Nephron progenitor cell (in vitro differentiated cells): ENCODE measurements around the gene UBE2J1.

Source experiments
- DNase-seq: peaks from one replicate; pipeline ENCODE4 v3.0.0; 2021
- H3K27ac Mint-ChIP-seq: 2 replicates; pipeline ENCODE4 v1.8.0; 2021; ENCODE audit warnings: mild to moderate bottlenecking, moderate library complexity, mixed read lengths
- H3K27me3 Mint-ChIP-seq: 2 replicates; pipeline ENCODE4 v1.8.0; 2021; ENCODE audit warnings: mild to moderate bottlenecking, low read depth, mixed read lengths; ENCODE audit not compliant: poor library complexity
- H3K36me3 Mint-ChIP-seq: 2 replicates; pipeline ENCODE4 v1.8.0; 2021; ENCODE audit warnings: low read depth, mixed read lengths
- H3K4me1 Mint-ChIP-seq: 2 replicates; pipeline ENCODE4 v1.8.0; 2021; ENCODE audit warnings: mixed read lengths
- H3K4me3 Mint-ChIP-seq: 2 replicates; pipeline ENCODE4 v1.8.0; 2021; ENCODE audit warnings: mild to moderate bottlenecking, moderate library complexity, mixed read lengths
- H3K9me3 Mint-ChIP-seq: 2 replicates; pipeline ENCODE4 v1.8.0; 2021; ENCODE audit warnings: mild to moderate bottlenecking, moderate library complexity, mixed read lengths
- CTCF ChIP-seq: fragments of 200-600 bp; sonication (generic); IDR thresholded peaks from 2 replicates; pipeline ENCODE4 v1.5.0; 2021; ENCODE audit warnings: antibody characterized with exemption

The UBE2J1 gene

GRCh38 chr6:89371849-89372505, 19.5 kb upstream of the UBE2J1 start:
- DNase-seq, result peak; percentile 83
- peak; percentile 94 for TF ChIP-seq CTCF
- peaks cover 25% of the 10 kb centered on the region for H3K4me1 Mint-ChIP-seq
- H3K9me3 Mint-ChIP-seq, result no peaks in the 10 kb centered on the region
- H3K27me3 Mint-ChIP-seq, result no peaks in the 10 kb centered on the region
- no peak overlapping the region for H3K27ac Mint-ChIP-seq
- H3K4me3 Mint-ChIP-seq, result no peak overlapping the region
- no peaks in the 10 kb centered on the region for H3K36me3 Mint-ChIP-seq

GRCh38 chr6:89368999-89369398, 16.5 kb upstream of the UBE2J1 start:
- DNase-seq, result peak; percentile 28
- H3K4me3 Mint-ChIP-seq, result no peak overlapping the region
- no peak overlapping the region for H3K27ac Mint-ChIP-seq

GRCh38 chr6:89368107-89368506, 15.6 kb upstream of the UBE2J1 start:
- Mint-ChIP-seq H3K4me3 (no peak overlapping the region), H3K27me3 (no peaks in the 10 kb centered on the region), H3K4me1 (peaks cover 10% of the 10 kb centered on the region), H3K36me3 (no peaks in the 10 kb centered on the region), H3K27ac (no peak overlapping the region), H3K9me3 (no peaks in the 10 kb centered on the region)
- peak; percentile 90 for TF ChIP-seq CTCF
- peak; percentile 79 for DNase-seq

More at GRCh38 chr6:89368999-89369398, 16.5 kb upstream of the UBE2J1 start:
- no peaks in the 10 kb centered on the region for H3K27me3 Mint-ChIP-seq
- no peaks in the 10 kb centered on the region for H3K9me3 Mint-ChIP-seq
- H3K36me3 Mint-ChIP-seq, result no peaks in the 10 kb centered on the region
- TF ChIP-seq CTCF, result peak; percentile 40
- H3K4me1 Mint-ChIP-seq, result peaks cover 10% of the 10 kb centered on the region

GRCh38 chr6:89364586-89364985, 12.1 kb upstream of the UBE2J1 start:
- no peak for DNase-seq
- H3K27me3 Mint-ChIP-seq, result peaks cover 8% of the 10 kb centered on the region
- no peak overlapping the region for H3K4me3 Mint-ChIP-seq
- H3K4me1 Mint-ChIP-seq, result peaks cover 11% of the 10 kb centered on the region
- H3K27ac Mint-ChIP-seq, result no peak overlapping the region
- no peak for TF ChIP-seq CTCF
- no peaks in the 10 kb centered on the region for H3K9me3 Mint-ChIP-seq
- H3K36me3 Mint-ChIP-seq, result no peaks in the 10 kb centered on the region

- Mint-ChIP-seq H3K36me3 (no peaks in the 10 kb centered on the region), H3K4me1 (peaks cover 9% of the 10 kb centered on the region), H3K4me3 (no peak overlapping the region), H3K9me3 (no peaks in the 10 kb centered on the region), H3K27me3 (peaks cover 11% of the 10 kb centered on the region), H3K27ac (no peak overlapping the region)
- no peak for DNase-seq
- TF ChIP-seq CTCF, result no peak
These were observed 8.6 kb upstream of the UBE2J1 start for GRCh38 chr6:89361171-89361570.

GRCh38 chr6:89360415-89360999, 8.0 kb upstream of the UBE2J1 start:
- H3K4me3 Mint-ChIP-seq, result no peak overlapping the region
- no peaks in the 10 kb centered on the region for H3K36me3 Mint-ChIP-seq
- no peaks in the 10 kb centered on the region for H3K9me3 Mint-ChIP-seq
- no peak for TF ChIP-seq CTCF
- peaks cover 11% of the 10 kb centered on the region for H3K27me3 Mint-ChIP-seq
- H3K4me1 Mint-ChIP-seq, result peaks cover 9% of the 10 kb centered on the region
- no peak for DNase-seq
- no peak overlapping the region for H3K27ac Mint-ChIP-seq
